Measurements from ENCODE around the gene FCER1G. TPM values are rescaled to one million over a fixed set of nuclear protein-coding genes. Genes with fewer than 3 reads are reported as not detected.

FCER1G gene
- total and polyA plus RNA-seq, 8 donors: 1.3 to 25.0 (median 11.9) TPM

DNA sequence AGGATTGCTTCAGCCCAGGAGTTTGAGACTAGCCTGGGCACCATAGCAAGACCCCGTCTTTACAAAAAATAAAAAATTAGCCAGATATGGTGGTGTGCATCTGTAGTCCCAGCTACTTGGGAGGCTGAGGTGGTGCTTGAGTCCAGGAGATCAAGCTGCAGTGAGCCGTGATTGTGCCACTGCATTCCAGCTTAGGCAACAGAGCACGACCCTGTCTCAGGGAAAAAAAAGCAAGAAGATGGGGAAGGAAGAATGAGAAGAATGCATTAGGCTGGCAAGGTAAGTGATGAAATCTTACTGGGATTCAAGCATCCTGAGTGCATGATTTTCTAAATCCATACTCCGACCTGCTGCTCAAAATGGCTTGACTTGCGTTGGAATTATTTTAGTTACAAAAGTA lies 50.2 kb downstream of the FCER1G start:
- Histone ChIP-seq H3K27ac (no peak overlapping the region), H3K36me3 (no peaks in the 10 kb centered on the region), H3K27me3 (no peaks in the 10 kb centered on the region), H3K4me3 (no peak overlapping the region), H3K4me1 (no peaks in the 10 kb centered on the region), H3K9me3 (no peaks in the 10 kb centered on the region)
- intact Hi-C loops (cut with DNase I): no loop called here
- no peak for ATAC-seq
- TF ChIP-seq CTCF (IDR thresholded peaks at IDR 0.05): no peak
- 85% methylated on average over 5 of the region's 5 CpGs for WGBS, 2 donors
- no peak for FAIRE-seq
- DNase-seq: no peak

GRCh38 chr1:161266202-161266601 lies 51.1 kb downstream of the FCER1G start:
- H3K27ac ChIP-seq: no peak overlapping the region
- ATAC-seq: no peak
- no peaks in the 10 kb centered on the region for H3K9me3 ChIP-seq
- TF ChIP-seq CTCF (IDR thresholded peaks at IDR 0.05): no peak
- no peak for DNase-seq
- intact Hi-C loops (cut with DNase I): no loop called here
- 22 to 24% methylated on average over 3 of the region's 3 CpGs for WGBS, 2 donors
- no peaks in the 10 kb centered on the region for H3K4me1 ChIP-seq
- no peaks in the 10 kb centered on the region for H3K27me3 ChIP-seq
- H3K4me3 ChIP-seq: no peak overlapping the region
- H3K36me3 ChIP-seq: no peaks in the 10 kb centered on the region
- no peak for FAIRE-seq

DNA sequence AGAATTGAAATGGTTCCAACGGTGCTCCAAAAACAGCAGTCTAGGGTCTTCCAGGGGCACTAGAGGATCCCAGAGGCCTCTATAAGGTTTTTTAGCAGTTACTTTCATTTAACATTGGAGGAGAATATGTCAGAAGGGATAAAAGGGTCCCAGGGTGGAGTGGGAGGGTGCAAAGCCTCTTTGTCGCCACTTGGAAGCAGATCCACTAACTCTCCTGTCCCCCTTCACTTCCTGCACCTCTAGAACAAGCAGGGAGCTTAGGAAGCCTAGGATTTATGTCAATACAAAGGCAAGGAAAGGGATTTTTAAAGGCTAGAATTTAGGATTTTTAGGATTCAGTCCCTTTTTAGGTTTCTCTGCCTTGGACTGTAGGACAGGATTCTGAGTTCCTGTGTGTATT lies 51.7 kb downstream of the FCER1G start:
- no peaks in the 10 kb centered on the region for H3K9me3 ChIP-seq
- FAIRE-seq (no peak), DNase-seq (no peak), ATAC-seq (peak in 1 of 4 donors; percentile 30)
- no peaks in the 10 kb centered on the region for H3K27me3 ChIP-seq
- intact Hi-C loops (cut with DNase I): no loop called here
- no peak overlapping the region for H3K27ac ChIP-seq
- H3K4me1 ChIP-seq: no peaks in the 10 kb centered on the region
- no peak overlapping the region for H3K4me3 ChIP-seq
- TF ChIP-seq CTCF (IDR thresholded peaks at IDR 0.05): no peak
- no peaks in the 10 kb centered on the region for H3K36me3 ChIP-seq
- WGBS, 2 donors: 53 to 56% methylated on average over 2 of the region's 2 CpGs

DNA sequence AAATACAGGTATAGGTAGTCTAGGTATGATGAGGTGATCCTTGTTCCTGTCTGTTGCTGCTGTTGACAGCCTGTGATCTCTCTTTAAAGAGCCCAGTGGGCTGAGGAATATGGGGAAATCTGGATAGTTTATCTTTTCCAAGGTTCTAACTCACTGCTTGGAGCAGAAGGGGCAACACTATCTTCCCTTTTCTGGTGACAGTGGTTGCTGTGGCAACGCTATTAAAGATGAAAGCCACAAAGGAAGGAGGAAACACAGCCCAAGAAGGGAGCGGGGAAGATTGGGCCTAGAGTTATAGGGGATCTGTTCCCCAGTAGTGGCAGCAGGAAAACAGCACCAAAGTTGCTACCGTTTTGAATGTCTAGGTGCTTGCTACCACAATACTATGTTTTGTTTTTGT lies 52.2 kb downstream of the FCER1G start:
- FAIRE-seq (no peak), DNase-seq (no peak), ATAC-seq (peak in 2 of 4 donors; percentile 29 to 31)
- Histone ChIP-seq H3K27me3 (no peaks in the 10 kb centered on the region), H3K36me3 (no peaks in the 10 kb centered on the region), H3K9me3 (no peaks in the 10 kb centered on the region), H3K27ac (no peak overlapping the region), H3K4me1 (no peaks in the 10 kb centered on the region), H3K4me3 (no peak overlapping the region)
- intact Hi-C loops (cut with DNase I): no loop called here
- TF ChIP-seq CTCF (IDR thresholded peaks at IDR 0.05): no peak
- 78 to 93% methylated on average over 3 of the region's 3 CpGs for WGBS, 2 donors

Small RNA genes lying within 50 kb of the gene (microRNA-seq; reads per million reads assigned to microRNA genes)
- gene MIR5187: 0 to 0.39 reads per million in 2 donors

Other genes starting within 250 kb of the FCER1G start
- 10 to 100 TPM; 30.0 to 59.5 (median 38.2) TPM for gene F11R, start 194.1 kb upstream of the FCER1G start, total RNA-seq
- 10 to 100 TPM; 22.7 to 23.6 TPM for gene F11R, start 194.1 kb upstream of the FCER1G start, polyA plus RNA-seq
- gene TSTD1, start 176.3 kb upstream of the FCER1G start, total RNA-seq: 10 to 100 TPM; 24.8 to 43.8 (median 32.1) TPM
- gene TSTD1, start 176.3 kb upstream of the FCER1G start, polyA plus RNA-seq: 100 to 1,000 TPM in 1 of 2 donors, 10 to 100 TPM in 1; 69.0 to 131 TPM
- gene USF1, start 169.3 kb upstream of the FCER1G start, total RNA-seq: 10 to 100 TPM; 15.8 to 33.2 (median 21.7) TPM
- 100 to 1,000 TPM in 1 of 2 donors, 10 to 100 TPM in 1; 89.4 to 118 TPM for gene USF1, start 169.3 kb upstream of the FCER1G start, polyA plus RNA-seq
- 1 to 10 TPM in 4 of 6 donors, under 1 TPM in 2; 0.43 to 9.1 (median 1.9) TPM for gene ARHGAP30, start 145.4 kb upstream of the FCER1G start, total RNA-seq
- 1 to 10 TPM in 1 of 2 donors, under 1 TPM in 1; 0.70 to 2.0 TPM for gene ARHGAP30, start 145.4 kb upstream of the FCER1G start, polyA plus RNA-seq
- 1 to 10 TPM; 1.7 to 9.3 (median 3.5) TPM for gene NECTIN4, start 125.7 kb upstream of the FCER1G start, total RNA-seq
- gene NECTIN4, start 125.7 kb upstream of the FCER1G start, polyA plus RNA-seq: 1 to 10 TPM; 2.1 to 2.7 TPM
- gene KLHDC9, start 116.9 kb upstream of the FCER1G start, total RNA-seq: 1 to 10 TPM; 3.2 to 7.9 (median 6.2) TPM
- 10 to 100 TPM in 1 of 2 donors, 1 to 10 TPM in 1; 8.6 to 19.3 TPM for gene KLHDC9, start 116.9 kb upstream of the FCER1G start, polyA plus RNA-seq
- gene PFDN2, start 97.3 kb upstream of the FCER1G start, total RNA-seq: 10 to 100 TPM in 5 of 6 donors, 1 to 10 TPM in 1; 9.8 to 24.8 (median 18.0) TPM
- gene PFDN2, start 97.3 kb upstream of the FCER1G start, polyA plus RNA-seq: 10 to 100 TPM; 63.8 to 91.6 TPM
- 10 to 100 TPM; 17.9 to 25.1 (median 19.9) TPM for gene NIT1, start 97.2 kb upstream of the FCER1G start, total RNA-seq
- 10 to 100 TPM; 27.7 to 48.4 TPM for gene NIT1, start 97.2 kb upstream of the FCER1G start, polyA plus RNA-seq
- 10 to 100 TPM; 12.4 to 20.8 (median 15.6) TPM for gene DEDD, start 82.6 kb upstream of the FCER1G start, total RNA-seq
- 10 to 100 TPM; 11.1 to 19.7 TPM for gene DEDD, start 82.6 kb upstream of the FCER1G start, polyA plus RNA-seq
- 10 to 100 TPM; 59.5 to 80.7 (median 70.4) TPM for gene UFC1, start 61.3 kb upstream of the FCER1G start, total RNA-seq
- 100 to 1,000 TPM in 1 of 2 donors, 10 to 100 TPM in 1; 78.4 to 107 TPM for gene UFC1, start 61.3 kb upstream of the FCER1G start, polyA plus RNA-seq
- 10 to 100 TPM in 3 of 6 donors, 1 to 10 TPM in 3; 7.9 to 18.4 (median 9.5) TPM for gene USP21, start 55.8 kb upstream of the FCER1G start, total RNA-seq
- gene USP21, start 55.8 kb upstream of the FCER1G start, polyA plus RNA-seq: 10 to 100 TPM; 21.1 to 25.3 TPM
- 10 to 100 TPM in 3 of 6 donors, 1 to 10 TPM in 3; 7.4 to 14.3 (median 10.2) TPM for gene PPOX, start 48.9 kb upstream of the FCER1G start, total RNA-seq
- 10 to 100 TPM; 42.0 to 56.4 TPM for gene PPOX, start 48.9 kb upstream of the FCER1G start, polyA plus RNA-seq
- gene B4GALT3, start 37.8 kb upstream of the FCER1G start, total RNA-seq: 10 to 100 TPM; 14.8 to 22.0 (median 19.0) TPM
- gene B4GALT3, start 37.8 kb upstream of the FCER1G start, polyA plus RNA-seq: 10 to 100 TPM; 29.7 to 35.6 TPM
- 1 to 10 TPM; 2.7 to 6.6 (median 4.8) TPM for gene ADAMTS4, start 16.2 kb upstream of the FCER1G start, total RNA-seq
- gene ADAMTS4, start 16.2 kb upstream of the FCER1G start, polyA plus RNA-seq: 1 to 10 TPM; 3.7 to 3.9 TPM
- 10 to 100 TPM; 26.7 to 44.4 (median 31.1) TPM for gene NDUFS2, start 12.9 kb upstream of the FCER1G start, total RNA-seq
- 10 to 100 TPM; 29.3 to 56.8 TPM for gene NDUFS2, start 12.9 kb upstream of the FCER1G start, polyA plus RNA-seq
- gene APOA2, start 8.3 kb downstream of the FCER1G start, total RNA-seq: 1 to 10 TPM in 1 of 6 donors, not detected in 5; 3.2 TPM
- not detected for gene APOA2, start 8.3 kb downstream of the FCER1G start, polyA plus RNA-seq
- gene TOMM40L, start 10.8 kb downstream of the FCER1G start, total RNA-seq: 1 to 10 TPM; 1.4 to 5.6 (median 2.6) TPM
- gene TOMM40L, start 10.8 kb downstream of the FCER1G start, polyA plus RNA-seq: 1 to 10 TPM; 3.3 to 4.3 TPM
- gene NR1I3, start 22.9 kb downstream of the FCER1G start, total RNA-seq: not detected
- gene NR1I3, start 22.9 kb downstream of the FCER1G start, polyA plus RNA-seq: under 1 TPM in 1 of 2 donors, not detected in 1; 0.15 TPM
- under 1 TPM in 3 of 6 donors, not detected in 3; 0.08 to 0.23 (median 0.13) TPM for gene PCP4L1, start 43.5 kb downstream of the FCER1G start, total RNA-seq
- gene PCP4L1, start 43.5 kb downstream of the FCER1G start, polyA plus RNA-seq: under 1 TPM in 1 of 2 donors, not detected in 1; 0.15 TPM
- 1 to 10 TPM in 4 of 6 donors, under 1 TPM in 2; 0.51 to 2.1 (median 1.4) TPM for gene MPZ, start 94.7 kb downstream of the FCER1G start, total RNA-seq
- 1 to 10 TPM; 1.3 to 2.8 TPM for gene MPZ, start 94.7 kb downstream of the FCER1G start, polyA plus RNA-seq
- 10 to 100 TPM; 38.7 to 91.4 (median 58.8) TPM for gene SDHC, start 99.1 kb downstream of the FCER1G start, total RNA-seq
- gene SDHC, start 99.1 kb downstream of the FCER1G start, polyA plus RNA-seq: 10 to 100 TPM; 18.2 to 64.6 TPM
- under 1 TPM in 1 of 6 donors, not detected in 5; 0.47 TPM for gene CFAP126, start 152.6 kb downstream of the FCER1G start, total RNA-seq
- gene CFAP126, start 152.6 kb downstream of the FCER1G start, polyA plus RNA-seq: under 1 TPM; 0.34 to 0.87 TPM